Keratinocyte (primary cell): ENCODE results near the gene VILL.

Experiments
- EZH2 ChIP-seq: IDR thresholded peaks from one replicate; pipeline ENCODE4 v1.6.1; 2012; ENCODE audit warnings: inconsistent platforms, mild to moderate bottlenecking, low read length, moderate library complexity
- TF ChIP-seq, protein P1 (sequence below), 3 experiments: IDR thresholded peaks in 1 of 3; conservative IDR thresholded peaks in 1 of 3; optimal IDR thresholded peaks in 1 of 3; 2 replicates in 2 of 3; 3 replicates in 1 of 3; pipeline versions ENCODE3 to v1.5.1; 2011; ENCODE audit warnings: low read length in 3 of 3, mild to moderate bottlenecking in 3 of 3, moderate library complexity in 2 of 3, control low read depth in 1 of 3, inconsistent platforms in 1 of 3; ENCODE audit not compliant: insufficient read depth in 2 of 3; ENCODE audit errors: extremely low read depth in 1 of 3

DNA sequence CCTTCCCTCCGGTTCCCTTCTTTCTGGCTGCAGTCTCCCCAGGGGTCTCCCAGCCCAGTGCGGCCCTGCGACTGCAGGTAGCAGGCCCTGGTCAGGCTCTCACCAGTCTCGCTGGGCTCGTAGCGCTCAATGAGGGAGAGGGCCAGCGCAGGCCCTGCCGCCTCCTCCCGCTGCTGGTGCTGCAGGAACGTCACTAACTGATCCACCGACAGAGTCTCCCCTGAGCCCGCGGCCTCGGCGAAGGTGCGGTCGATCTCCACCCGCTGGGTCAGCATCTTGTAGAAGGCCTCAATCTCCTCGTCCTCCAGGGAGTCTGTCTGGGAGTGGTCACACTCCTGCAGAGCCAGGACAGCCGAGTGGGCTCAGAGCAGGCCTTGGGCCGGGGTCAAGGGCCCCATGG, 20.5 kb downstream of the VILL start:
- TF ChIP-seq, protein P1, sequence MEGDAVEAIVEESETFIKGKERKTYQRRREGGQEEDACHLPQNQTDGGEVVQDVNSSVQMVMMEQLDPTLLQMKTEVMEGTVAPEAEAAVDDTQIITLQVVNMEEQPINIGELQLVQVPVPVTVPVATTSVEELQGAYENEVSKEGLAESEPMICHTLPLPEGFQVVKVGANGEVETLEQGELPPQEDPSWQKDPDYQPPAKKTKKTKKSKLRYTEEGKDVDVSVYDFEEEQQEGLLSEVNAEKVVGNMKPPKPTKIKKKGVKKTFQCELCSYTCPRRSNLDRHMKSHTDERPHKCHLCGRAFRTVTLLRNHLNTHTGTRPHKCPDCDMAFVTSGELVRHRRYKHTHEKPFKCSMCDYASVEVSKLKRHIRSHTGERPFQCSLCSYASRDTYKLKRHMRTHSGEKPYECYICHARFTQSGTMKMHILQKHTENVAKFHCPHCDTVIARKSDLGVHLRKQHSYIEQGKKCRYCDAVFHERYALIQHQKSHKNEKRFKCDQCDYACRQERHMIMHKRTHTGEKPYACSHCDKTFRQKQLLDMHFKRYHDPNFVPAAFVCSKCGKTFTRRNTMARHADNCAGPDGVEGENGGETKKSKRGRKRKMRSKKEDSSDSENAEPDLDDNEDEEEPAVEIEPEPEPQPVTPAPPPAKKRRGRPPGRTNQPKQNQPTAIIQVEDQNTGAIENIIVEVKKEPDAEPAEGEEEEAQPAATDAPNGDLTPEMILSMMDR (optimal IDR thresholded peaks at IDR 0.05 in 1 of 3, IDR thresholded peaks at IDR 0.05 in 1 of 3, conservative IDR thresholded peaks at IDR 0.05 in 1 of 3; ENCODE audit: extremely low read depth in 1 of 3, insufficient read depth in 2 of 3, low read length in 3 of 3), result no peak
- no peak for TF ChIP-seq EZH2
